ENCODE results near the gene FAM193A. TPM values are rescaled to one million over a fixed set of nuclear protein-coding genes. Genes with fewer than 3 reads are reported as not detected.

FAM193A gene
- polyA plus RNA-seq, 1 donor (not counting 4 experiments of a cell fraction or from before 2014, with no cell fraction given), result 3.6 TPM

- Histone ChIP-seq H3K79me2 (ENCODE audit: control insufficient read depth, insufficient read depth, low read length) (no peaks in the 10 kb centered on the region), H3K9me3 (ENCODE audit: control insufficient read depth, low read depth, low read length) (no peaks in the 10 kb centered on the region), H3K9me1 (ENCODE audit: control insufficient read depth, extremely low read depth, insufficient read depth, low read length) (no peaks in the 10 kb centered on the region), H2AFZ (ENCODE audit: control insufficient read depth, low read length) (no peak overlapping the region), H3K27ac (ENCODE audit: control insufficient read depth, insufficient read depth, low read length) (no peak overlapping the region), H3K36me3 (ENCODE audit: control insufficient read depth in 2 of 2, extremely low read depth in 1 of 2, insufficient read depth in 2 of 2, low read length in 2 of 2) (peaks cover 23 to 29% of the 10 kb centered on the region in 2 experiments), H3K27me3 (ENCODE audit: control insufficient read depth, extremely low read depth, insufficient read depth, low read length) (no peaks in the 10 kb centered on the region), H3K4me1 (ENCODE audit: control insufficient read depth, extremely low read depth, insufficient read depth, low read length) (no peaks in the 10 kb centered on the region), H3K4me2 (ENCODE audit: control insufficient read depth, extremely low read depth, insufficient read depth, low read depth, low read length) (no peak overlapping the region), H4K20me1 (ENCODE audit: control insufficient read depth, extremely low read depth, insufficient read depth, low read length) (no peaks in the 10 kb centered on the region), H3K4me3 (ENCODE audit: control insufficient read depth in 2 of 3, extremely low read depth in 1 of 3, insufficient read depth in 2 of 3, low read depth in 1 of 3, low read length in 3 of 3) (no peak overlapping the region), H3K9ac (ENCODE audit: control insufficient read depth, extremely low read depth, insufficient read depth, low read length) (no peak overlapping the region)
- no peak for TF ChIP-seq EZH2 (IDR thresholded peaks at IDR 0.05; ENCODE audit: low read length)
- TF ChIP-seq, protein P1, sequence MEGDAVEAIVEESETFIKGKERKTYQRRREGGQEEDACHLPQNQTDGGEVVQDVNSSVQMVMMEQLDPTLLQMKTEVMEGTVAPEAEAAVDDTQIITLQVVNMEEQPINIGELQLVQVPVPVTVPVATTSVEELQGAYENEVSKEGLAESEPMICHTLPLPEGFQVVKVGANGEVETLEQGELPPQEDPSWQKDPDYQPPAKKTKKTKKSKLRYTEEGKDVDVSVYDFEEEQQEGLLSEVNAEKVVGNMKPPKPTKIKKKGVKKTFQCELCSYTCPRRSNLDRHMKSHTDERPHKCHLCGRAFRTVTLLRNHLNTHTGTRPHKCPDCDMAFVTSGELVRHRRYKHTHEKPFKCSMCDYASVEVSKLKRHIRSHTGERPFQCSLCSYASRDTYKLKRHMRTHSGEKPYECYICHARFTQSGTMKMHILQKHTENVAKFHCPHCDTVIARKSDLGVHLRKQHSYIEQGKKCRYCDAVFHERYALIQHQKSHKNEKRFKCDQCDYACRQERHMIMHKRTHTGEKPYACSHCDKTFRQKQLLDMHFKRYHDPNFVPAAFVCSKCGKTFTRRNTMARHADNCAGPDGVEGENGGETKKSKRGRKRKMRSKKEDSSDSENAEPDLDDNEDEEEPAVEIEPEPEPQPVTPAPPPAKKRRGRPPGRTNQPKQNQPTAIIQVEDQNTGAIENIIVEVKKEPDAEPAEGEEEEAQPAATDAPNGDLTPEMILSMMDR (optimal IDR thresholded peaks at IDR 0.05 in 1 of 3, IDR thresholded peaks at IDR 0.05 in 1 of 3, conservative IDR thresholded peaks at IDR 0.05 in 1 of 3; ENCODE audit: extremely low read depth in 1 of 3, insufficient read depth in 2 of 3, low read length in 3 of 3), result no peak
- dilution Hi-C loops (cut with MboI; ENCODE audit: extremely low pct_ligation_motif_present, low sequenced_read_pairs), result no loop called here
- no peak for DNase-seq (ENCODE audit: low read depth, low spot score)
- no peak for FAIRE-seq
These were observed 106.5 kb downstream of the FAM193A start for GRCh38 chr4:2642968-2643367.

DNA sequence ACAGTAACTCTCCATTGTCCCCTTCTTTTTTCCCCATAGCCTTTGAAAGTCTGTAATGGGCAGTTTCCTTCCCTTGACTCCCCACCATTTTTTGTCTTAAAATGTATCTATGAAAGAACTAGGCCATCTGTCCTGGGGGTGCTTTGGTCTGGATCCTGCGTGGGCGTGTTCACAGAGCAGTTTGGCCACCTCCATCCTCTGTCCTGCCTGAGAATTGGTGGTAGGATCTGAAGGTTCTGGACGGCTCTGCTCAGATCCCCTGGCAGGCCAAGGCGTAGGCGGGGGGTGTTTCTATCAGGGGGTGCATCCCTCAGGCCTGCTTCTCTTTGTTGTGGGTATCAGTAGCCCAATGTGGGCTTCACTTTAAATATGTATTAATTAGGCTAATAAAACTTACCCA lies 107.1 kb downstream of the FAM193A start:
- peaks cover 23 to 29% of the 10 kb centered on the region in 2 experiments for H3K36me3 ChIP-seq (ENCODE audit: control insufficient read depth in 2 of 2, extremely low read depth in 1 of 2, insufficient read depth in 2 of 2, low read length in 2 of 2)

More for the DNA sequence above, 107.1 kb downstream of the FAM193A start:
- Histone ChIP-seq H3K9me1 (ENCODE audit: control insufficient read depth, extremely low read depth, insufficient read depth, low read length) (no peaks in the 10 kb centered on the region), H2AFZ (ENCODE audit: control insufficient read depth, low read length) (no peak overlapping the region), H3K4me3 (ENCODE audit: control insufficient read depth in 2 of 3, extremely low read depth in 1 of 3, insufficient read depth in 2 of 3, low read depth in 1 of 3, low read length in 3 of 3) (no peak overlapping the region), H3K79me2 (ENCODE audit: control insufficient read depth, insufficient read depth, low read length) (no peaks in the 10 kb centered on the region), H3K4me1 (ENCODE audit: control insufficient read depth, extremely low read depth, insufficient read depth, low read length) (no peaks in the 10 kb centered on the region), H3K27ac (ENCODE audit: control insufficient read depth, insufficient read depth, low read length) (no peak overlapping the region), H3K9me3 (ENCODE audit: control insufficient read depth, low read depth, low read length) (no peaks in the 10 kb centered on the region), H3K9ac (ENCODE audit: control insufficient read depth, extremely low read depth, insufficient read depth, low read length) (no peak overlapping the region), H3K27me3 (ENCODE audit: control insufficient read depth, extremely low read depth, insufficient read depth, low read length) (no peaks in the 10 kb centered on the region), H4K20me1 (ENCODE audit: control insufficient read depth, extremely low read depth, insufficient read depth, low read length) (no peaks in the 10 kb centered on the region), H3K4me2 (ENCODE audit: control insufficient read depth, extremely low read depth, insufficient read depth, low read depth, low read length) (no peak overlapping the region)
- dilution Hi-C loops (cut with MboI; ENCODE audit: extremely low pct_ligation_motif_present, low sequenced_read_pairs), result no loop called here
- no peak for DNase-seq (ENCODE audit: low read depth, low spot score)
- no peak for FAIRE-seq
- no peak for TF ChIP-seq EZH2 (IDR thresholded peaks at IDR 0.05; ENCODE audit: low read length)
